ENCODE results near the gene NHS.

- TF ChIP-seq CTCF (IDR thresholded peaks at IDR 0.05; ENCODE audit: insufficient read depth, low read depth, low read length), result no peak
- TF ChIP-seq EZH2 (IDR thresholded peaks at IDR 0.05; ENCODE audit: insufficient read depth, low read length), result no peak
Measured at GRCh38 chrX:17559728-17560379, 184.9 kb downstream of the NHS start.
